Effector CD4-positive, alpha-beta T cell (primary cell): ENCODE measurements around the gene VGLL3. TPM values are rescaled to one million over a fixed set of nuclear protein-coding genes. Genes with fewer than 3 reads are reported as not detected.
"Not testable (repeated sequence)": the region's sequence is repeated elsewhere in the genome, so short reads cannot be mapped to it uniquely, and the experiment has no call there.

Source experiments
- DNase-seq: peaks from one replicate; pipeline ENCODE4 v3.0.0-alpha.2; 2020
- total RNA-seq: gene quantifications from one replicate; lab custom pipeline; 2026; lab: John Stamatoyannopoulos, UW

VGLL3 gene, protein sequence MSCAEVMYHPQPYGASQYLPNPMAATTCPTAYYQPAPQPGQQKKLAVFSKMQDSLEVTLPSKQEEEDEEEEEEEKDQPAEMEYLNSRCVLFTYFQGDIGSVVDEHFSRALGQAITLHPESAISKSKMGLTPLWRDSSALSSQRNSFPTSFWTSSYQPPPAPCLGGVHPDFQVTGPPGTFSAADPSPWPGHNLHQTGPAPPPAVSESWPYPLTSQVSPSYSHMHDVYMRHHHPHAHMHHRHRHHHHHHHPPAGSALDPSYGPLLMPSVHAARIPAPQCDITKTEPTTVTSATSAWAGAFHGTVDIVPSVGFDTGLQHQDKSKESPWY
- total RNA-seq: not detected

DNA sequence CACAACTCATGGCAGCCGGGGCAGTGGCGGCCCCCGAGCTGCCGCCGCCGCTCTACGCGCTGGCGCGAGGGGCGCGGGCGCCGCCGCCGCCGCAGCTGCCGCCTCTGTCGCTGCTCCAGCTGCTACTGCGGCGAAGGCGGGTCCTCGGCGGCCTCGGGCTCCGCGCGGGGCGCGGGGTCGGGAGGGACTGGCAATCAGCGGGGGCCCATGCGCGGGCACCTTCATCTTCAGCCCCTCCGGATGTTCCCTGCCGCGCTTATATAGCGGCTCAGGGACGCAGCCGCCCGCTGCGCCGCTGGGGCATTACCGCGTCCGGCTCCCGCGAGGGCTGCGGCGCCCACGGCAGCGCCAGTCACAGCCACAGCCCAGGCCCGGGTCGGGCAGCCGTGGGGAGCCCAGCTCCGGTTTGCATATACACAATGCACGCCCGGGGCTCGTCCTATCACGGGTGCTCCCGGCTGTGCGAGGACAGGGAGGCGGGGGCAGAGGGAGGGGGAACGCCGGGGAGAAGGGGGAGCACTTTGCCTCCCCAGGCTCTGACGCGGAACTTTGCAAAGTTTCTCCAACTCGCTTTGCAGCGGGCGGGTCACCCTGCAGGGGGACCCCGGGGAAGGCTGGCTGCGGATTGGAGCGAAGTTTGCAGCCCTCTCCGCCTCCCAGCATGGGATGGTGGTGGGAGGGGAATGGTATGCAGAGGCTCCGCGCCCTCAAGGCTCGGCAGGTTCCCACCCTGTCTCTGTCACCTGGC lies at the start of gene VGLL3:
TSS of gene VGLL3 (minus strand) at position 416 of the 748 bp plus-strand sequence. CDS start at position 10, 406 bp downstream.
- DNase-seq: no peak

DNA sequence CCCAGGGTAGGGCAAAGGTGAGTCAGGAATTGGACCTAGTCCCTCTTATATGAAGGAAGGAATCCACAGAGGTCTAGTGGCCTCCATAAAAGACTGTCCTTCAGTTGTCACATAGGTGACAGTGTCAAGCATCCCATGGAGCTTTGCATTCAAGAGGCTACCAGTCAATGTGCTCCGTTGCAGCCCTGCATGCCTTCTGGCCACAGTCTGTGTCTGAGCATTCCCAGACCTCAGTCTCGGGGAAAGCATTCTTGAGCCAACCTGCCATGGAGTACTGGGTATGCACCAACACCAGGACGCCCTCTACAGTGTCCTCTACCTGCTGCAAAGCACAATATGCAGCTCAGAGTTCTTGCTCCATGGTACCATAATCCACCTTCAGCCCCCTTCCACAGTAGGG lies 46.7 kb upstream of the VGLL3 start:
- DNase-seq: no peak

DNA sequence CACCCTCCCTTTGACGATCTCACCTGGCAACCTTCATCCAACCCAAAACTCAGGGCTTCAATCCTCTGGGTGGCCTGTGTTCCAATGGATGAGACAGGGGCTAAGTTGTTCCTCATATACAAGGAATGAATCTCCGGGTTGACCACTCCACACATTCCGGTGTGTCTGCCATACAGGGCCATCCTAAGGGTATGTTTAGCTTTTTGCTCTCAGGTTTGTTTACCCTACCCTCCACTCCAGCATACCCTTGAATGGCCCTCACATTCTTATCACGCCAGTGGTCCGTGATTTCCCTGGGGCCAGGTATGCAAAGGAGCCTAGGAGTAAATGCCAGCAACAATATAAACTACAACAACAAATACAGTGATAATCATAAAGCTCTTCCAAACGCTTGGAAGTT lies 45.7 kb upstream of the VGLL3 start:
- DNase-seq: no peak

DNA sequence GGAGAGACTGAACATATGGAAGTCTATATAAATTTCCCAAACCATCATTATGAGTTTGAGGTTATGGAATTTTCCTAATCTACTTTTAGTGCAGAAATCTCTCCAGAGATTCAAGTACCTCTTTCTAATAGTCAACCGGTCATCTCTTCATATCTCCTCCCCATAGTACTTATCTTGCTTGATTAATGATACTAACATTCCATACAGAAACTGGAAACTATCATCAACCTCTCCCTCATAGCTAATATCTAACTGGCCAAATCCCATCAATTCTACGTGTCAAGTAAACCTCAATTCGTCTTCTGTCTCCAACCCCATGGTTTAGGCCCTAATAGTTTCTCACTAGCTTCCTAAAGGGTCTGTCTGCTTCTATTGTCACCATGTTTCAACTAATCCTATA lies 44.4 kb upstream of the VGLL3 start:
- DNase-seq: no peak

DNA sequence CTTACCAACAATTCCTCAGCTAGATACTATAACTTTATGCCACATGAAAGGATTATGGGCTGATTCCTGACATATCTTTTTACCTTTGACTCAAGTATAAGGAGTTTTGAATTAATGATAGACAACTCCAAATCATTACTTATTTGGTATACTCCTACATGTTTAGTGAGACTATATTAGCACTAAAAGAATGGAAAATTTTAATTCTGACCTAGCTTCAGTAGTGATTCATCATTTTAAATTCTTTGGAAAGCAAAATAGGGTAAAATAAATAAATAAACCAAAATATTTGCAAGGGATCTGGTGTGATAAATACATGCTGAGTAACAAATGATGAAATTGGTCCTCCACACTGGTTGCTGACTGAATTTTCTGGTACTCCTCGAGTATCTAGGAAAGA lies 42.3 kb upstream of the VGLL3 start:
- no peak for DNase-seq

DNA sequence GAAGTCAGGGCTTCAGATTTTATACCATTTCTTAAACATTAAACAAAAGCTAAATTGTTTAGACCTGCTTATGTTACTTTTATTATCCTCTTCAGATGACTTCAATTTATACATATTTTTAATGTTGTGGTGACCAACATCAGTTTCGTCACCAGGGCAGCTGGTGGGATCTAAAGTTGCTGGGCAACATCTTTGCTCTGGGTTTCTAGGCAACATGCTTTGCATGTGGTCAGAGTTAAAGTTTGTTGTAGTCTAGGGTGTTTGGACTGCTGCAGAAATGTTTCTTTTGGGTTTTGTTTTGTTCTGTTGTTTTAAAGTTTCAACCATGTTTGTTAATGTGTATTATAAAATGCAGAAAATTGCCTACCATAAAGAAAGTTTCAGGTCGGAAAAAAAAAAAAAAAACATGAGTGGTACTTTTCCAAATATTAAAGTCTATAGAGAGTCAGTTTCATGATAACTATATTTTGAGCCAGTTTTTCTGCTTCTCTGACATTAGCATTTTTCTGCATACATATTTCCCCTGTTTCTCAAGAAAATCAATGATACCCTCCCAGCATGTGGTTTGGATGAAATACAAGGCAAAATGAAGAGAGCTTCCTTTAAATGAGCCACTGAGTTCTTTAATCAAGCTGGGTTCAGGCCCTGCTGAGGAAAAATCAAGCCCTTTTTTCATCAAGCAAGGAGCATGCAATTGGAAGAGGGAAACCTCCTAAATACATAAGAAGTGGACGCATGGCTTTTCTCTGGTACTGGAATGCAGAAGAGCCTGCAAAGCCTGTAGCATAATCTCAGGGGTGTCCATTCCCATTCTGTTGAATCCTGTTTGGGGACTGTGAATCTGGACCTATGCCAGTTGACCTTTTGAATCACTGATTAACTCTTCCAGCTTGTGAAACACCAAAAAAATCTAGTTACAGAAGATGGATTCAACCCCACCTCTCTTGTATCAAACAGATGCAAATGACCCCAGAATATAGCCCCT lies 35.0 kb upstream of the VGLL3 start:
- no peak for DNase-seq

DNA sequence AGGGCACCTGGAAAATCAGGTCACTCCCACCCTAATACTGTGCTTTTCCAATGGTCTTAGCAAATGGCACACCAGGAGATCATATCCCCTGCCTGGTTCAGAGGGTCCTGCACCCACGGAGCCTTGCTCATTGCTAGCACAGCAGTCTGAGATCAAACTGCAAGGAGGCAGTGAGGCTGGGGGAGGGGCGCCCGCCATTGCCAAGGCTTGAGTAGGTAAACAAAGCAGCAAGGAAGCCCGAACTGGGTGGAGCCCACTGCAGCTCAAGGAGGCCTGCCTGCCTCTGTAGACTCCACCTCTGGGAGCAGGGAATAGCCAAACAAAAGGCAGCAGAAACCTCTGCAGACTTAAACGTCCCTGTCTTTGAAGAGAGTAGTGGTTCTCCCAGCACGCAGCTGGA lies 26.4 kb upstream of the VGLL3 start:
- not testable (repeated sequence) for DNase-seq

DNA sequence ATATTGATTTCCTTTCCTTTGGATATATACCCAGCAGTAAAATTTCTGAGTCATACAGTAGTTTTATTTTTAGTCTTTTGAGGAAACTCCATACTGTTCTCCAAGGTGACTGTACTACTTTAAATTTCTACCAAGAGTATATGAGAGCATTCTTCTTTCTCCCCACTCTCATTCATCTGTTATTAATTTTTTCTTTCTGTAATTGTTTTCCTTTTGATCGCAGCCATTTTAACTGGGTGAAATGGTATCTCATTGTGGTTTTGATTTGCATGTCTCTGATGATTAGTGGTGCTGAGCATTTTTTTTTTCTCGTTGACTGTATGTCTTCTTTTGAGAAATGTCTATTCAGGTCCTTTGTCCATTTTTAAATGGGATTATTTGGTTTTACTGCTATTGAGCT lies 18.3 kb upstream of the VGLL3 start:
- DNase-seq: no peak

DNA sequence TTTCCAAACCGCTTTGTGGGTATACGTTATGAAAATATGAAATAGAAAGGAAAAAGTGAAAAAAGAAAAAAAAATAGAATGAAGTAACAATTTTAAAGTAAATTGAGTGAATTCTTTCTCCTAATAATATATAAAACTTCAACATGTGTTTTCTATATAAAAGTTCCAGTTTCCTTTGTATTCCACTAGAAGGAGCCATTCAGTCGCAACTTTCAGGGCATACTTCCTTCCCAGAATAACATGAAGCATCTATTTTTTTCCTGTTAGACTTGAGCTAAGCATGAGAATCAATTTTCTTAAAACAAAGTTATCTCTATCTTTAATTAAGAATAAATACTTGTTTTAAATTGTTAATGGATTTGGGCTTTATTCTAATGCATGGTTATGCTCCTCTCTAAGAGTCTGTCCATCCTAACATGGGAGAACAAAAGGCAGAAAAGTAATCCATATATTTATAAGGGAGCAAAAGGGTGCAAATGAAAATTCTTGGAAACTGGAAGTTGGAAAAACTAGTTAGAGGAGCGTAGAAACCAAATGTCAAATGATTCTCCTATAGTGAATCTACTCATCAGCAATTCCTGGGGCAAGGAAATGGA lies 16.0 kb upstream of the VGLL3 start:
- DNase-seq: no peak

DNA sequence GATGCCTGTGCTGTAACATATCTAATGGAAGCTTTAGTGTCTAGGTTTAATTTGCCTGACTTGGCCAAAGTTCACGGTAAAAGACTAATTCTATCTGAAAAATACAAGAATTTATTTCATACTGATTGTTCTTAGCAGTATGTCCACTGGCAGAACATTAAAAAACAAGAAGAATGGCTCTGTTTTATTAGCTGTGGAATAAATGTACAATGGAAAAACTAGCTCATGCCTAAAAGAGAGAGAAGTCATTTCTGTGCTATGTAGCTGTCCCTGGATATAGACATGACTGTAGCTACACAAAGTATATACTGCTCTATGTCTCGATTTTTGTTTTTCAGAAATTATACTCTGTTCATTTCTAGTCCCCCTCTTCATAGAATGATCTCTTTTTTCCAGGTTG lies 13.9 kb upstream of the VGLL3 start:
- no peak for DNase-seq

DNA sequence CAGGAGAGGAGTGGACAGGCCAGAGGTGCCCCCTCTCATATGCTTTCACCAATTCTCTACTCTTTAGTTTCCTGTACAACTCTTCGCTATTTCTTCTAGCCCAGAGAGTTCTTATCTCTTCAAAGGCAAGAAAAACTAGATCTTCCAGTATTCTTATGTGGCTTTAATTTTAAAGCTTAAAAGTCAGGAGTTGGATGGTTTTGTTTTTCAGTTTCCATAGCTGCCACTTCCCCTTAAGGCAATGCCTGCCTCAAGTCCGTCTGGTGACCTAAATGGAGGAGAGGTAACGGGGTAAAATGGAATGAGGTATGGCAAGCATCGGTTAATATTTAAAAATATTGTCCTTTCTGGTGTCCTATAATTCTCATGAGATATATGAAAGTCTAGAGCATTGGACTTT lies 11.4 kb upstream of the VGLL3 start:
- DNase-seq: no peak

DNA sequence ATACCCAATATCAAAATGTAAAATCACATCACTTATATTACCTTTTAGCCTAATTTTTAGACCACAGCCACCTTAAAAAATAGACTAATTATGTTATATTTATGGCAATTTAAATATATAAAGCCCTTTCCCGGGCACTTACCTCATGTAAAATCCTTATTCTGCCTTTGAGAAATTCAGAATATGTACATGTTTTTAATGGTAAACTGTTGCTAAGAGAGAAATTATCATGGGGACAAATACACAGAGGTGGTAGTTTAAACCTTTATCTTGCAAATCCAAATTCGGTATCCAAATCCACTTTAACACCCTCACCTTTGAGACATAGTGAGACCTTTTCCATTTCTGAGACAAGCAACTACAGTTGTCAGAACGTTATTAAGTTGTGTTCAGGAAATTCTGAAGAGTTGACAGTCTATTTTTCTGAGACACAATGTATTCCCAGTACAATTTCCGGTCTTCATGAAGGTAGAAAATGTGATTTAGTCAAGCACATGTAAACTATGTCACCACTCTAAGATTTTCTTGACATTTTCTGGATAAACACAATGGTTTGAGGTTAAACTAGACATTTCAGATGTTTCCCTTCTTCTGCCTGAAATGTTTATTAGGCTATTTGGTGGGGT lies 10.6 kb upstream of the VGLL3 start:
- DNase-seq: no peak

DNA sequence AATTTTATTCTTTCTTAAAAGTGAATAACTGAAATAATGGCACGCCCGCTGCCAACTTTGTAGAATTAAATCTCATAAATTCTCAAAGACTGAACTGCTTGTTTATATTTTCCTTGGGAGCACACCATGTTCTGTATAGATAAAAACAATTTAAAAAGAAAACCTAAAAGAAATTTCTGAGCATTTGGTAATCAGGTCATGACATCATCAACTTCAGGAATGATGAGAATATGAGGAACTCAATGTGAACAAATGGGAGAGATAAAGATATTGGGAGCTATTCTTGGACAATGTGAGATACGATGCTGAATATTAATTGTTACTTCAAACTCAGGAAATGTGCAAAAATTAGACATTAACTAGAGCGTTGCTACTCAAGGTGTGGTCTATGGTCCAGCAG lies 10.0 kb upstream of the VGLL3 start:
- DNase-seq: no peak

DNA sequence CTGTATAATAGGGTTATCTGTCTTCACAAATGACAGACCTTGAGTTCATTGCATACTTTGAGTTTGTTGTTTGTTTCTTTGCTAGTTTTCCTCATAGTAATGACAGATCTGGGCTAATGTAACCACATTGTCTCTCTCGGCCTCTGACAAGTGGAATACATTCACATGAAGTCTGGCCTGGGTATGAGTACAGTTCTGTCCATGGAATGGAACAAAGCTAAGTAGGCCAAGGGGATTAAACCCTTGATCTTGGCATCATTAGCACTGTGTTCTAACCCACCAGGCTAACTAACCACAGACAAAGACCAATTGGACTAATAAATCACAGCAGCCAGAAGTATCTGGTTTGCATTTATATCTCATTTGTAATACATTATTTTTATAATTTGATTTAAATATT lies 7.6 kb upstream of the VGLL3 start:
- DNase-seq: no peak

DNA sequence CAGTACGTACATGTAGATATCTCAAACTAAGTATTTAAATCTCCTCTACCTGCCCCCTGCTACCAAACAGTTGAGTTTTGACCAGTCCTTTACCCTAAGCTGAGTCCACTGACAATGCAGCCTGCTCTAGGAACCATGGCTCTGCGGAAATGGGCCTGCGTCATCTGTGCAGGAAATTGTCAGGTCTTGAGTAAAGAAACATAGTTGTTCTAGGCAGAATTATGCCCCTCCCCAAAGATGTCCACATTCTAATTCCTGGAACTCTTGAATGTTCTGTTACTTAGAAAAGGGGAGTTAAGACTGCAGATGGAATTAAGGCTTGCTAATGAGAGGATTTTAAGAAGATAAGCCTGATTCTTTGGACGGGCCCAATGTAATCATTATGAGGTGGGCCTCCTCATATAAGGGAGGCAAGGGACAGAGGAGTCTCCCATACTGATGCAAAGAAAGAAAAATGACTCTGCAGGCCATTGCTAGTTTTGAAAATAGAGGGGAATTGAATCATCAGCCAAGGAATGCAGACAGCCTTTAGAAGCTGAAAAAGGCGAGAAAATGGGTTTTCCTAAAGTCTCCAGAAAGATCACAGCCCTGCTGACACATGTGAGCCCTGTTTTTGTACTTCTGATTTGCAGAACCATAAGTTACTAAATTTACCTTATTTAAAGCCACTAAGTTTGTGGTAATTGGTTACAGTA lies 5.5 kb upstream of the VGLL3 start:
- DNase-seq: no peak

DNA sequence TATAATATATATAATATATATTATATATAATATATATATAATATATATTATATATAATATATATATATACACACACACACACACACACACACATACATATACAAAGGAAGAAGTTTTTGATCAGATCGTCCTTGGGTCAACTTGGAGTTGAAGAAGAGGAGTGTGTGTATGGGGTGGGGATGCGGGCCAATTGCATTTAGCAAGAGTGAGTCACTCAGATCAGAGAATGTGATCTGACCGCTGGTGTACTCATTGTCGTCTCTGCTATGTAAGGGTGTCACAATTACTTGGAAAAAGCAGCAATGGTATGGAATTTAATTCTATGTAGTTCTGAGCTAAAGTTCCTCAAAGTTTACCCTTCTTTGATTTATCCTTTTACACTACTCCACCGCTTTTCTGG lies 4.6 kb upstream of the VGLL3 start:
- DNase-seq: no peak

DNA sequence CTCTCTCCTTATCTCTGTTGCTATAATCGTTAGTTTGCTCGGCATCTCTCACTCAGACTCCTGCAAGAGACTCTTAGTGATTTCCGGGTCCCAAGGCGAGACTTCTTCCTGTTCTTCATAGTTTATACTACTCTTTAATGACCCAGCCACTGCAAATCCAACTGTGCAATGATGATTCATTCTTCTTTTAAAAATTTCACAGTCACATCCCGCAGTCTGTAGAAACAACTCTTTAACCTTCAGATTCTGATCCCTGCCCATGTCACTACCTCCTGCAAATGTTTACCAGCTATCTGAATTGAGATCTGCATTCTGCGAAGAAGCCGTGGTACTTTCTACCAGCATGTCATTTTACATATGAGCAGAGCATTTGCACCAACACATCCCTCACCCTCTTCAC lies 2.8 kb upstream of the VGLL3 start:
- no peak for DNase-seq

DNA sequence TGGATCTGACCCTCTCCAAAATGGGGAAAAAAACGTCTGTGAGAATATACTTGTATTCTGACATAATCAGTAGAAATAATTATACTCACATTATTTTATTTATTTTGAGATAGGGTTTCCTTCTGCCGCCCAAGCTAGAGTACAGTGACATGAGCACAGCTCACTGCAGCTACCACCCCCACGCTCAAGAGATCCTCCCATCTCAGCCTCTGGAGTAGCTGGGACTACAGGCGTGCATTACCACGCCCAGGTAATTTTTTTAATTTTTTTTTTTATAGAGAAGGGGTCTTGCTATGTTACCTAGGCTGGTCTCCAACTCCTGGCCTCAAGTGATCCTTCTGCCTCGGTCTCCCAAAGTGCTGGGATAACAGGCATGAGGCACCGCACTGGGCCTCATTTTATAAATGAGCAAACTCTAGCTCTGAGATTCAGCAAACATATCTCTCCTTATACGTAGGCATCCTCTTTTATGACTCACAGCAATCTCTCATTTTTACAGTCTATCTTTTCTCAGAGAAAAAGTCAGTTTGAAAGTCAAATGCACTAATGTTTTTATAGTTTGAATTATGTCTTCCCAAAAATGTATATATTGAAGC lies 989 bp upstream of the VGLL3 start:
- DNase-seq: no peak

DNA sequence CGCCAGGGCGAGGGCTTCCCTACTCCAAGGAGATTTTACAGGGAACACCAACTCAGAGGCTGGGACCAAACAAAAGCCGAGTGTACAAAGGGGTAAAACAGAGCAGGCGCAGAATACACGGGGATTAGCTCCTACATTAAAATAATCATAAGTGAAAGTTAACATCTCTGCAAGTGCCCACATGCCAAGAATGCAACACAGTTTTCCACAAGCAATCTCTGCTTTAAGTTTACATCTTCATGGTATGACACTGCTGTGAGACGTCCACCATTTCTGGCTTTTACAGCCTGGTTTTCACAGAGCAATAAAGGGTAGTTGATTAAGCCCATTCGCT lies 500 bp upstream of the VGLL3 start:
- DNase-seq: no peak

DNA sequence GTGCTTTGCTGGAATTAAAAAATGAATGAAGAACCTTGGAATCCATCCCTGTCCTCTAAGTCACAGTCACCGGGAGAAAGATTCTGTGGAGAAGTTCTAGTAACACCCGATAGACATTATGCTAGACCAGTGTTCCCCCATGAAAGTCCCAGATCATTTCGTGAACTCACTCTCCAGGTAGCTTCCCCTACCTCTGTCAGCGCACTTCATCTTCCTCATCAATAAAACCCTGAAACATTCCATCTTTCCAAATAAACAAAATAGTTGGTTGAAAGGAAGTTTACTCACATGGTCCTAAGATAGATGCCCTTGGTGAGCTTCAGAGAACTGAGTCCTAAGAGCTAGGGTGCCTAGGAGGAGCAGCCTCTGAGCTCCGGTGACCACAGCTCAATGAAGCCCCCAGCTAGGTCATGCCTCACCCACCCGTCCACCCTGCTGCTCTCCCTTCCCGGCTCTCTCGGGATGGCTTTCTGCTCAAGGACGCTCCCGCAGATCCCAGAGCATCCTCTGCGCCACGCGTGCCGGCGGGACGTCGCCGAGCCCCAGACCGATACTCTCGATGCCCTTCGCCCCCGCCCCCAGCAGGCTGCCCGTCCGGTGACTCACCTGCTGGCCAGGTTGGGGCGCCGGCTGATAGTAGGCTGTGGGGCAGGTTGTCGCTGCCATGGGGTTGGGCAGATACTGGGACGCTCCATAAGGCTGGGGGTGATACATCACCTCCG lies 776 bp downstream of the VGLL3 start:
- no peak for DNase-seq

DNA sequence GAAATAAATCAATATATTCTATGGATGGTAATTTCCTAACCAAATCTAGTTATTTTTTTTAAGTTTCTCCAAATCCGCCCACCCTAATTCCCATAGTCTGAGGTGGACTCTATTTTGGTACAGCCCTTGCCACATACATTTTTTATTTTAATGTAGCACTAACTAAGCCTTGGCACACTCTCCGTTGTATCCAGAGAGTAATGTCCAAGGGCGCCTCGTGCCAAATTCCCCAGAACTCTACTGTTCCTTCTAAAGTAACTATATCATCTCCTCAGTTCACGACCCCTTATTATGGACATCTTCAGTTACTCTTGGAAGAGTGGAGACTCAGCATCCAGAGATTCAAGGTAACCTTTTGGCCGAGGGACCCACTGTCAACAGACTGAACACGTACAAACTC lies 1.3 kb downstream of the VGLL3 start:
- DNase-seq: no peak
